ENCODE data around the gene ARHGEF35.
"Not testable (repeated sequence)": the region's sequence is repeated elsewhere in the genome, so short reads cannot be mapped to it uniquely, and the experiment has no call there.

ARHGEF35 gene

GRCh38 chr7:144195212-144195872 is at the start of gene ARHGEF35:
Gene ARHGEF35, minus strand, starts transcription at chr7:144195833. Its CDS starts 7,450 bp downstream, at chr7:144188383.
- DNase-seq = not testable (repeated sequence)

GRCh38 chr7:144245372-144245771 is 49.7 kb upstream of the ARHGEF35 start:
- not testable (repeated sequence) for DNase-seq

GRCh38 chr7:144239365-144239764 is 43.7 kb upstream of the ARHGEF35 start, which contains the start of gene OR2A42:
Gene OR2A42, minus strand, starts transcription at chr7:144239605. Its CDS starts 6,762 bp downstream, at chr7:144232843.
- DNase-seq = not testable (repeated sequence)

- DNase-seq = not testable (repeated sequence)
Observed at GRCh38 chr7:144238530-144239082, 43.0 kb upstream of the ARHGEF35 start.

- not testable (repeated sequence) for DNase-seq
Observed at GRCh38 chr7:144233039-144233438, 37.4 kb upstream of the ARHGEF35 start.

GRCh38 chr7:144231027-144231426 is 35.4 kb upstream of the ARHGEF35 start:
- DNase-seq = not testable (repeated sequence)

GRCh38 chr7:144228810-144229209 is 33.2 kb upstream of the ARHGEF35 start:
- not testable (repeated sequence) for DNase-seq

- DNase-seq = not testable (repeated sequence)
Observed at GRCh38 chr7:144226866-144227265, 31.2 kb upstream of the ARHGEF35 start.

GRCh38 chr7:144223675-144224074 is 28.0 kb upstream of the ARHGEF35 start:
- not testable (repeated sequence) for DNase-seq

GRCh38 chr7:144220531-144220930 is 24.9 kb upstream of the ARHGEF35 start:
- not testable (repeated sequence) for DNase-seq

GRCh38 chr7:144219149-144219548 is 23.5 kb upstream of the ARHGEF35 start:
- DNase-seq = not testable (repeated sequence)

GRCh38 chr7:144218581-144218980 is 22.9 kb upstream of the ARHGEF35 start:
- DNase-seq = not testable (repeated sequence)

- not testable (repeated sequence) for DNase-seq
Observed at GRCh38 chr7:144217200-144217599, 21.6 kb upstream of the ARHGEF35 start.

GRCh38 chr7:144205306-144205705 is 9.7 kb upstream of the ARHGEF35 start:
- not testable (repeated sequence) for DNase-seq

GRCh38 chr7:144203086-144203485 is 7.5 kb upstream of the ARHGEF35 start:
- DNase-seq = not testable (repeated sequence)

GRCh38 chr7:144201978-144202377 is 6.3 kb upstream of the ARHGEF35 start:
- not testable (repeated sequence) for DNase-seq

GRCh38 chr7:144198934-144199333 is 3.3 kb upstream of the ARHGEF35 start:
- not testable (repeated sequence) for DNase-seq

GRCh38 chr7:144194453-144194852 is 1.2 kb downstream of the ARHGEF35 start:
- not testable (repeated sequence) for DNase-seq

- not testable (repeated sequence) for DNase-seq
Observed at GRCh38 chr7:144193782-144194181, 1.9 kb downstream of the ARHGEF35 start.

- not testable (repeated sequence) for DNase-seq
Observed at GRCh38 chr7:144188578-144189171, 7.0 kb downstream of the ARHGEF35 start.

- not testable (repeated sequence) for DNase-seq
Observed at GRCh38 chr7:144187848-144188247, 7.8 kb downstream of the ARHGEF35 start.

GRCh38 chr7:144183166-144183565 is 12.5 kb downstream of the ARHGEF35 start, which contains the start of gene CTAGE4:
Gene CTAGE4, plus strand, starts transcription at chr7:144183466. Its CDS starts 38 bp downstream, at chr7:144183504.
- DNase-seq = not testable (repeated sequence)

- not testable (repeated sequence) for DNase-seq
Observed at GRCh38 chr7:144179165-144179479, 16.5 kb downstream of the ARHGEF35 start.
